ENCODE results near the gene POU2AF1.

POU2AF1 gene

DNA sequence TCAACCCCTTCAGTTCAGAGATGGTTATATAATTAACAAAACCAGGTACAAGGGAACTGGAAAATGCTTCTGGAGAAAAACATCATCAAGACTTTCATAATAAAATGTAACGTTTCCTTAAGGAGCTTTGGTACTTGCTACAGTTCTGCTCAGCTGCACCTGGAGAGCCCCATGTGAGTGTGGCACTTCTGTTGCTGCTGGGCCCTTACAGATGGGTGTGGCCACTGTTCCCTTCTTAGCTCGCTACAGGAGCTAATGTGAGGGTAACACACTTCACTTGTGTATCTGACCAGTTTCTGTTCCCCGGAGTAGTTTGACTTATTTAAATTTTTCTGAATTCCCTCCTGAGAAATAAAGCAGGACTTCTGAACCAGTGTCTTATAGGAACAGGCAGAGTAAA lies 76.8 kb downstream of the POU2AF1 start:
- no peak for DNase-seq (ENCODE audit: extremely low read depth, low read depth)
- no peak overlapping the region for H3K4me3 ChIP-seq (replicated peaks; ENCODE audit: low read depth, low read length)
- TF ChIP-seq, protein P1, sequence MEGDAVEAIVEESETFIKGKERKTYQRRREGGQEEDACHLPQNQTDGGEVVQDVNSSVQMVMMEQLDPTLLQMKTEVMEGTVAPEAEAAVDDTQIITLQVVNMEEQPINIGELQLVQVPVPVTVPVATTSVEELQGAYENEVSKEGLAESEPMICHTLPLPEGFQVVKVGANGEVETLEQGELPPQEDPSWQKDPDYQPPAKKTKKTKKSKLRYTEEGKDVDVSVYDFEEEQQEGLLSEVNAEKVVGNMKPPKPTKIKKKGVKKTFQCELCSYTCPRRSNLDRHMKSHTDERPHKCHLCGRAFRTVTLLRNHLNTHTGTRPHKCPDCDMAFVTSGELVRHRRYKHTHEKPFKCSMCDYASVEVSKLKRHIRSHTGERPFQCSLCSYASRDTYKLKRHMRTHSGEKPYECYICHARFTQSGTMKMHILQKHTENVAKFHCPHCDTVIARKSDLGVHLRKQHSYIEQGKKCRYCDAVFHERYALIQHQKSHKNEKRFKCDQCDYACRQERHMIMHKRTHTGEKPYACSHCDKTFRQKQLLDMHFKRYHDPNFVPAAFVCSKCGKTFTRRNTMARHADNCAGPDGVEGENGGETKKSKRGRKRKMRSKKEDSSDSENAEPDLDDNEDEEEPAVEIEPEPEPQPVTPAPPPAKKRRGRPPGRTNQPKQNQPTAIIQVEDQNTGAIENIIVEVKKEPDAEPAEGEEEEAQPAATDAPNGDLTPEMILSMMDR (IDR thresholded peaks at IDR 0.05; ENCODE audit: low read depth, low read length, missing control alignments), result no peak
